ENCODE data around the gene NQO2. TPM values are rescaled to one million over a fixed set of nuclear protein-coding genes. Genes with fewer than 3 reads are reported as not detected.

Gene NQO2
- total RNA-seq, 1 donor from 2014 or later = 51.1 TPM

- no peak for DNase-seq
- Histone ChIP-seq H3K27ac (replicated peaks) (no peak overlapping the region), H3K4me1 (peaks cover 32% of the 10 kb centered on the region), H3K27me3 (ENCODE audit: low read depth) (no peaks in the 10 kb centered on the region), H3K36me3 (no peaks in the 10 kb centered on the region), H3K9me3 (replicated peaks) (no peaks in the 10 kb centered on the region), H3K4me3 (no peak overlapping the region)
- intact Hi-C loops (cut with micrococcal nuclease) = no loop called here
- no peak for TF ChIP-seq CTCF (IDR thresholded peaks at IDR 0.05; ENCODE audit: borderline replicate concordance)
These were observed 23.6 kb upstream of the NQO2 start for GRCh38 chr6:2976060-2976459.

DNA sequence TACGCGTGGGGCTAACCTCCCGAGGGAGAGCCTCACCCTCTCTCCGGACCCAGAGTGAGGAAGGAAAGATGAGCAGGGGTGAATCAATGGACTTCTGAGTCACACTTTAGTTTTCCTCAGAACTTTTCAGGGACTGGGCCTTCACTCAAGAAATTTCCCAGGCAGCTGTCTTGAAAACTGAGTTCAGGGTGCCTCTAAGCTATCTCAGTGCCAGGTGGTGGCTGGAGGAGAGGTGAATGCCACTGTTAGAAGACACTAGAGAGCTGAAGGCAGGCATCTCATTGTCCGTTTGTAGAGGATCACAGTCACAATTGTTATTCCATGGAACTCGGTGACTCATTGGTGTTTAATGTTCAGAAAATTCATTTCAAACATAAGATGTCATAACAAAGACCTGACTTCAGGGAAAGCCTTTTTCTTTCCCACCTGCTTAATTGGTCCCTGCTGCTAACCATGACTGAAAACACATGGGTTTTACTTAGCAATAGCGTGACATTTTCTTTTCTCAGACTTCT, 23.1 kb upstream of the NQO2 start:
- Histone ChIP-seq H3K4me3 (no peak overlapping the region), H3K36me3 (no peaks in the 10 kb centered on the region), H3K4me1 (peaks cover 37% of the 10 kb centered on the region), H3K27me3 (ENCODE audit: low read depth) (no peaks in the 10 kb centered on the region), H3K27ac (replicated peaks) (no peak overlapping the region), H3K9me3 (replicated peaks) (no peaks in the 10 kb centered on the region)
- no peak for TF ChIP-seq CTCF (IDR thresholded peaks at IDR 0.05; ENCODE audit: borderline replicate concordance)
- no peak for DNase-seq
- intact Hi-C loops (cut with micrococcal nuclease) = no loop called here

- no peak overlapping the region for H3K4me3 ChIP-seq
- intact Hi-C loops (cut with micrococcal nuclease) = no loop called here
- peaks cover 38% of the 10 kb centered on the region for H3K4me1 ChIP-seq
- no peaks in the 10 kb centered on the region for H3K9me3 ChIP-seq (replicated peaks)
- no peak for DNase-seq
- H3K27me3 ChIP-seq (ENCODE audit: low read depth) = no peaks in the 10 kb centered on the region
- no peaks in the 10 kb centered on the region for H3K36me3 ChIP-seq
- no peak for TF ChIP-seq CTCF (IDR thresholded peaks at IDR 0.05; ENCODE audit: borderline replicate concordance)
- H3K27ac ChIP-seq (replicated peaks) = no peak overlapping the region
These were observed 22.4 kb upstream of the NQO2 start for GRCh38 chr6:2977290-2977689.

- intact Hi-C loops (cut with micrococcal nuclease) = no loop called here
- Histone ChIP-seq H3K9me3 (replicated peaks) (no peaks in the 10 kb centered on the region), H3K27ac (replicated peaks) (no peak overlapping the region), H3K4me1 (peaks cover 41% of the 10 kb centered on the region), H3K36me3 (no peaks in the 10 kb centered on the region), H3K27me3 (ENCODE audit: low read depth) (no peaks in the 10 kb centered on the region), H3K4me3 (no peak overlapping the region)
- TF ChIP-seq CTCF (IDR thresholded peaks at IDR 0.05; ENCODE audit: borderline replicate concordance) = no peak
- DNase-seq = no peak
These were observed 21.7 kb upstream of the NQO2 start for GRCh38 chr6:2977799-2978590.

GRCh38 chr6:2978923-2979322, 20.8 kb upstream of the NQO2 start:
- Histone ChIP-seq H3K4me3 (no peak overlapping the region), H3K4me1 (peaks cover 41% of the 10 kb centered on the region), H3K36me3 (no peaks in the 10 kb centered on the region), H3K27ac (replicated peaks) (no peak overlapping the region), H3K9me3 (replicated peaks) (no peaks in the 10 kb centered on the region), H3K27me3 (ENCODE audit: low read depth) (no peaks in the 10 kb centered on the region)
- TF ChIP-seq CTCF (IDR thresholded peaks at IDR 0.05; ENCODE audit: borderline replicate concordance) = no peak
- intact Hi-C loops (cut with micrococcal nuclease) = no loop called here
- no peak for DNase-seq
